HG03469 (cell line): Measurements from ENCODE around the gene TULP4.
"Not testable (repeated sequence)": the region's sequence is repeated elsewhere in the genome, so short reads cannot be mapped to it uniquely, and the experiment has no call there.

Source experiments
- ATAC-seq: cut with Tn5 transposase; IDR thresholded peaks from one replicate; pipeline ENCODE4 v1.9.1; 2021; ENCODE audit warnings: mild to moderate bottlenecking, moderate library complexity, moderate number of reproducible peaks; ENCODE audit not compliant: unreplicated experiment

TULP4 gene

DNA sequence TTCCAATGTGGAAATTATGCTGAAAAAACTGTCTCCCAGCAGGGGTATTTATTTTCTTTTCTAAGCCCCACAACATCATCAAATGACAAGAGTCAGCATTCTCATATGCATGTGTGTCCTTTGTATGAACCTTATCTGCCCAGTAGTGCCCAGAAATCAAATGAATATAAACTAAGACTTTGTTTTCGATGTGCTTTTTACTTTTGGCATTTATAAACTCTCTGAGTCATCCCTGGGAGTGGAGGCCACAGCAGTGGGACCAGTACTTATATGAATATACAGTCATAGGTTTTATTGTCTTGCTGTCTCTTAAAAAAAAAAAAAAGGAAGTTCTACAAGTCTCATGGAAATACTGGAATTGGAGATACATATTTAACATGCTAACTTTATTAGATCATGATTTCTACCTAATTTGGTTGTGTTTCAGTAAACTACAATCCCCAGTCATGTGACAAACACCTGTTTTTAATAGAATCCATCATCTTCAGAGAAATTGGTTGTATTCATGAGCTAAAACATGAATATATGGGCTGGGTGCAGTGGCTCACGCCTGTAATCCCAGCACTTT lies 148.4 kb downstream of the TULP4 start:
- ATAC-seq = no peak

DNA sequence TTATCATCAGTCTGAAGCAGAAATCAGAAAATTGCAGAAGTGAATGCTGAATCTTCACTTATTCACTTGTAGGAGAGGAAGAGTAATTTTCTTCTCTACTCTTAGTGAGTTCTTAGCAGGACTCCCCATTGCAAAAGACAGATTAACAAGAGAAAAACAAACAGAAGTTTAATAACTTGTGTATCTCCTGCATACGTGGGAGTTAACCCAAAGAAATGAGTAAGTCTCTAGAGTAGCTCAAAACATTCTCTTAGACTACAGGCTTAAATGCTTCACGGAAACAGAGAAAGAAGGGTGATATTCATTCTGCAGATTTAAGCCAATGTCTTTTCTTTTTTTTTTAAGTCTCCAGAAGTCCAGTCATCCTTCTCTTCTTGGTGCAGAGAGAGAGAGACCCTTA lies 149.7 kb downstream of the TULP4 start:
- no peak for ATAC-seq

DNA sequence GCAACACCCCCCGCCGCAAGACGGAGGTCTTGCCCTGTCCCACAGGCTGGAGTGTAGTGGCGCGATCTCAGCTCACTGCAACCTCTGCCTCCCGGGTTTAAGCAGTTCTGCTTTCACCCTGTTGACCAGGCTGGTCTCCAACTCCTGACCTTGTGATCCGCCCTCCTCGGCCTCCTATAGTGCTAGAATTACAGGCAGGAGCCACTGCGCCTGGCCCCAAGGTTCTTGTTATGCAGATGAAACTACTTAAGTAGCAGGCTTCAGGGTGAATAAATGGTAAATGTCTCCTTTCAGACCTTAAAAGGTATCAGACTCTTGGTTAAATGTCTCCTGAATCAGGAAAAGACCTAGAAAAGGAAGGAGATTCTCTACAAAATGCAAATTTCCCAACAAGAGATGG lies 152.2 kb downstream of the TULP4 start:
- ATAC-seq = no peak

DNA sequence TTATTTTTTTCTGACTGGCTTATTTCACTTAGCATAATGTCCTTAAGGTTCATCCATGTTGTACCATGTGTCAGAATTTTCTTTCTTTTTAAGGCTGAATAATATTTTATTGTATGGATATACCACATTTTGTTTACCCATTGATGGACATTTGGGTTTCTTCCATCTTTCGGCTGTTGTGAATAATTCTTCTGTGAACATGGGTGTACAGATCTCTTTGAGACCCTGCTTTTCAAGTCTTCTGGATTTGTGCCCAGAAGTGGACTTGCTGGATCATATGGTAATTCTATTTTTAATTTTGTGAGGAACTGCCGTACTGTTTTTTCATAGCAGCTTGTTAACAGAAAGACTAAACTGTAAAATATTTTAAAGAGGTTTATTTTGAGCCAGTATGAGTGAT lies 153.0 kb downstream of the TULP4 start:
- no peak for ATAC-seq

DNA sequence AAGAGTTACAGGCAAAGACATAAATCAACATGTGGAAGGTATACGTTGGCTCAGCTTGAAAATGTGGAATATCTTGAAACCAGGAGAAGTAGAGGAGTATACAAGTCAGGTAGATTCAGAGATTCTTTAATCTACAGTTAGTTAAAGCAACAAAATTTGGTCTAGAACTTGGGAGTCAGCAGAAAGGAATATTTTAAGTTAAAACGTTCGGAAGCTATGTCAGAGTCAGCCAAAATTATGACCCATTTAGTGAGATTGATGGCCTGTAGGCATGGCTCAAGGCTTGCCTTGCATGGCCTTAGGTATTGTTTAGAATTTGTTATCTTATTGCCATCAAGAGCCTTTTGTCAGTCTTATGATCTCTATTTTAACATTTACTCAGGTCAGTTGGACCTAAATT lies 153.5 kb downstream of the TULP4 start:
- no peak for ATAC-seq

DNA sequence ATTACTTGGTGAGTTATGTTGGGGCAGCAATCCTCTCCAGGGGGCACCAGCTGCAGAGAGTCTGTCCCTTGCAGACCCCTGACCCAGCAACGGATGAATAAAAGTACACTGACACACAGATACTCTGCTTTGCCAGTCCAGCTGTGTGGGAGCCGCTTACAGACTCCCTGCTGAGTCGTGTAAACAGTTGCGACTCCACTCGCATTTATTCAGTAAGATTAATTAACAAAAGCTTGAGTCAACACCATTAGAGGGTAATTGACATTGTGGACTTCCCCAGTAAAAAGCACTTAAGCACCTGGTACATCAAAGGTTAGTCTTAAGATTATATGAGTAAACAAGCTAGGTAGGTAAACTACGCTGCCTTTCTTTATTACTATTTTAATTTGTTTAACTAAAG lies 155.7 kb downstream of the TULP4 start:
- no peak for ATAC-seq

DNA sequence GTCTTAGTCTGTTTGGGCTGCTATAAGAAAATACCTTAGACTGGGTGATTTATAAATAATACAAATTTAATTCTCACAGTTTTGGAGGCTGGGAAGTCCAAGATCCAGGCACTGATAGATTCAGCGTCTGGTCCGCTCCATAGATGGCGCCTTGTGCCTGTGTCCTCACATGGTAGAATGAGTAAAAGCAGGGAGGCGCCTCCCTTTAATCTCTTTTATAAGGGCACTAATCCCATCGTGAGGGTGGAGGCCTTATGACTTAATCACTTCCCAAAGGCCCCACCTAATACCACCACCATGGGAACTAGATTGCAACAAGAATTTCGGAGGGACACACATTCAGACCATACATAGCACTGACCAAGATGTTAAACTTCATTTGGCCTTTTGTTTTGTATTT lies 156.4 kb downstream of the TULP4 start:
- no peak for ATAC-seq

DNA sequence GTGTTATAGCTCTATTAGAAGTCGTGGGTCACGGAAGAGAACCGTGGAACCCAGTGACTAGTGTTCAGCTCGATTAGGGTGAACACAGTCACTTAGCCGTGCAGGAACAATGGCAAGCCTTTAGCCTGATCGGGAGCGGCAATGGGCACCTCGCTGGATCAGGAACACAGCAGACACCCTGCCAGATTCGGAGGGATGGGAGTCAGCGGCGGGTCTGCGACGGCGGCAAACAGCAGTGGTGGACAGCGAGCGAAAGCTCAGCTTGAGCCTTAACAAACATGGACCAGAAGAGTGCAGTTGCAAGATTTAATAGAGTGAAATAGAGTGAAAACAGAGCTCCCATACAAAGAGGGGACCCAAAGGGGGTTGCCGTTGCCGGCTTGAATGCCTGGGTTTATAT lies 157.8 kb downstream of the TULP4 start:
- not testable (repeated sequence) for ATAC-seq

DNA sequence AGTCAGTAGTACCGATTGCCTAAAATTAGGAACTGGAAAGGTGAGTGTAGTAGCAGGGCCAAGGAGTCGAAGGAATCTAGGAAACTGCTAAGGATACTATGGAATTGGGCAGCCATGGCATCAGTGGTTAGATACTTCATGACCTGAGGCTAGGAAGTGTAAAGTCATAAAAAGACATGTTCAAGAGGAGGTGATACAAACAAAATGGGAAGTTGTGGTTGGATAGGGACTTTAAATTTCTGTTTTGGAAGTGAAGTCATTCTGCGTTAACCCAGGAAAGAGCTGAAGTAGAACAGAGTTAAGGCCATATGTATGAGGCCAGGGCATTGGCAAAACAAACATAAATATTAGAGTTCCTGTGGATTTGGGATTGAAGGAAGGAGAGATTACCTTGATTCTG lies 159.1 kb downstream of the TULP4 start:
- no peak for ATAC-seq

DNA sequence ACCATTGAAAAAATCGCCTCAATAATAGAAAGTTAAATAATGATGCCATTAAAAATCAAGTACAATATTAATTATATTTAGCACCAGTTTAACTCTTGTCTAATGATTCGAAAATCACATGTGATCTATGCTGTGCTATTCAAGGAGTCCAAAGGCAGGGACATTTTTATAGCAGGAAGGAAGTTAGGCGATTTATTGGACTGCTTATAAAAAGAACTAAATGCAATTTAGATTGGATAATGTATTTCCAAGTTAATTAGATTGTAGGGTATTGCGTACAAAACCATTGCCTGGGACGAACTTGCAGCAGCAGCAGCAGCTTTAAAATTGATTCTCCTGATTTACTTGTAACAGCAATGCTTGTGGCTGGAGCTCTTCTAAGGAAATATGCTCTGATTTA lies 160.2 kb downstream of the TULP4 start:
- no peak for ATAC-seq

DNA sequence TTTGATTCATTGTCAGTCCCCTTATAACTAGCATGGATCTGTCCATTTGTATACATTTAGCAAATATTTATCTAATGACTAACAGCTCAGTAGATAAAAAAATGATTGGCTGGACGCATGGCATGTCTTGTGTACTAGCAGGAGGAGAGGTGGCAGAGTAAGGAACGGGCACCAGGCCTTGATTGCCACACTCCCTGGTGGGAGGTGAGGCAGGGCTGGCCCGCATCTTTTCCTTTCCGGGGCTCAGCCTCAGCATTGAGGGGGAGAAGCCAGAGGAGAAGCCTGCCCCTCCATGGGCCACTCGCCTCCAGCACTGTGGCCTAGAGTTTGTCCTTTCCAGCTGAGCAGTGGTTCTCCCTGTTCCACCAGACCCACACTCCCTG lies 162.7 kb downstream of the TULP4 start:
- no peak for ATAC-seq

DNA sequence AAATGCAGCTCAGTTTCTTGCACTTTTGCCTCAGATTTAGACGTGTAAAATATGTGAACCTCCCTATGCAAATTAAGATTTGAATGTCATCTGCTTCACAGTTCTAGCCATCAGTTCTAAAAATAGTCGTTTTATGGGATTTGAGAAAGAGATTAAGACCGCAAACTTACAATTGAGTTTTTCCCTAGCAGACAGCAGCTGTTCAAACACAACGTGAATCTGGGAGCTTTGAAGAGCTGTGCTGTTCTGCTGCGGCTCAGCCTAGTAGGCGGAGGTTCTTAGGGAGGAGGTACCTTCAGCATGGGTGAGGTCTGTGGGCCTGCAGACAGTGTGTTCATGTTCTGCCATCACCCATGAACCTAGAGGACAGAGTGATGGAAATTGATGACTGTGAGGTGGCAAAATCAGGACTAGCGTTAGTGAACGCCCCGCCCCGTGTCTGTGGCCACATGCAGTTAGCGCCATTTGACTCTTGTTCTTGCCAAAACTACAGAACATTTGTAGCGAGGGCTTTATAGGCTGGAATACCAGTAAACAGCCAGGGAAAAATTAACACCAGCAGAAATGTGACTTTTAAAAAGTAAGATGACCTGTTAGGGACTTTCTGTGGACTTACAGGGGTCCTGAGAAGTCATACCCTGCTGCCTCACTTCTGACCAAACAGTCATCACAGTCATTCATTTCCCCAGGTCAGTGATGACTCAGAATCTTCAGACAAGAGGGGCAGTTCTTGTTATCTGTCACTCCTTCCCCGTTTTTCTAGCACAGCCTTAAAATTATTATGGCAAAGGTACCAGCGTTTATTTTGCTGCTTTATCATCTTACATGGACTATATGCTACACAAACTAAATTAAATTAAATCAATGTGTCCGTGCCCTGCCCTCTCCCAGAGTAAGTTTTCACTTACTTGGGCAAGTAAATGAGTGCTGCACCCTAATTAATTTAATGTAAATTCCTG lies 163.4 kb downstream of the TULP4 start:
- peak; percentile 65 for ATAC-seq

DNA sequence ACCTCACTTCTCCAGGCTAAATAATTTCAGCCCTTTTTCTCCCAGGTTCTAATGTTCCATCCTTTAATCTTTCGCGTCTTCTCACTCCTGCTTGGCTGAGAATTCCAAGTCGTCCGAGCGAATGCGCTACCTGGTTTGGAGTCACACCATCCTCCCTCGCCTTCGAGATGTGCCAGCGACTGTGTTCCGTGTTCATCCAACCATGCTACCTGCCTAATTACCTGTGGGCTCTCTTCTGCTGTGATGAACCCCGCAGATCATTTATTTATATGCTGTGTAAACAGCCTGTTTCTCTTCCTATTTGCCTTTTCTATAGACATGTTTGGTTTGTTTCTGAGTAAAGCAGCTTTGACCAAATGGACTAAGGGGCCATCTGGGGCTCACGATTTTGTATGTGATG lies 164.1 kb downstream of the TULP4 start:
- no peak for ATAC-seq

DNA sequence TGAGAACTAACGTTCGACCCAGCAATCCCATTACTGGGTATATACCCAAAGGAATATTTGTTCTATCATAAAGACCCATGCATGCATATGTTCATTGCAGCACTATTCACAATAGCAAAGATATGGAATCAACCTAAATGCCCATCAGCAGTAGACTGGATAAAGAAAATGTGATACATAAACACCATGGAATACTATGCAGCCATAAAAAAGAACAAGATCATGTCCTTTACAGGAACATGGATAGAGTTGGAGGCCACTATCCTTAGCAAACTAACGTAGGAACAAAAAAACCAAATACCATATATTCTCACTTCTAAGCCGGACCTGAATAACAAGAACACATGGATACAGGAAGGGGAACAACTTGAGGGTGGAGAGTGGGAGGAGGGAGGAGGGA lies 165.5 kb downstream of the TULP4 start:
- not testable (repeated sequence) for ATAC-seq

DNA sequence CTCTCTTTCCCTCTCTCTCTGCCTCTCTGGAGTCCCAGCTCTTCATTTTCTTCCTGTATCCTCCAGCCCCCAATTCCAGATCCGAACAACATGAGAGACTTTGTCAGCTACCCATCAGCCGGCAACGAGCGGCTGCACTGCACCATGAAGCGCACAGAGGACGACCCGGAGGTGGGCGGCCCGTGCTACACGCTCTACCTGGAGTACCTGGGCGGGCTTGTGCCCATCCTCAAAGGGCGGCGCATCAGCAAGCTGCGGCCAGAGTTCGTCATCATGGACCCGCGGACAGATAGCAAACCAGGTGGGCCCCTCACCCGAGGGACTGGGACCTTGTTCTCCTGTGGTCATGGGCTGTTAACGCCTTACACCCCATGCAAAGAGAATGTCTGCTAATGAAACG lies 168.7 kb downstream of the TULP4 start:
- ATAC-seq = no peak

DNA sequence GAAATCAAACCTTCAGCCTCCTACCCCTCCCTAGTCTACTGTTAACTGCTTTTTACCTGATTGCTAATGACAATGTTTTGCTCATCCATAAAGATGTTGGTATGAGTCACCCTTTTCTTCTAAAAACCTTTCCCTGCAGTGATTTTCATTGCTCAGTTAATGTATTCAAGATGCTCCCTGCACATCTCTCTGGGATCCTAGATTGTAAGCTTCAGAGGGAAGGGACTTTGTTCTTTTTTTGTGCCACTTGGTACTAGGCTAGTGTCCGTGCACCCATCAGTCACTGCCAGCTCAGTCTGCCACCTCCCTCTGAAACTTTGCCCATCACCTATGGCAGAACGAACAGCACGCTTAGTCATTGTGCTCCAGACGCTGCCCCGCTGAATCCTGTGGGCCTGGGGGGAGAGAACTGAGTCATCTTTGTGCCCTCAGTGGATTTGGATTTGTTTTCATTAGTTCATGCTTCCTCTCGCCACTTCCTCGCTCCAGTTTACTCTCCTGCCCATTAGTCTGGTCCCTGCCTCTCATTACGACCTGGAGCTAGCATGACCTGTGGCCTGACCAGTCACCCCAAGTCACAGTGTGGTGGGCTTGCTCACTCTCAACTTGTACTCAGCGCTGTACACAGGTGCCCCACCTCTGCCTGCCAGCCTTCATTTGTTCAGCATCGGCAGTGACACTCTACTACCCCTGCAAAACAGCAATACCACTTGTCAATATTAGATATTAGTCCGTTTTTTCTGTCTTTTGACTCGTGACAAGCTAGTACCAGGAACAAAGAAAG lies 169.6 kb downstream of the TULP4 start:
- no peak for ATAC-seq

DNA sequence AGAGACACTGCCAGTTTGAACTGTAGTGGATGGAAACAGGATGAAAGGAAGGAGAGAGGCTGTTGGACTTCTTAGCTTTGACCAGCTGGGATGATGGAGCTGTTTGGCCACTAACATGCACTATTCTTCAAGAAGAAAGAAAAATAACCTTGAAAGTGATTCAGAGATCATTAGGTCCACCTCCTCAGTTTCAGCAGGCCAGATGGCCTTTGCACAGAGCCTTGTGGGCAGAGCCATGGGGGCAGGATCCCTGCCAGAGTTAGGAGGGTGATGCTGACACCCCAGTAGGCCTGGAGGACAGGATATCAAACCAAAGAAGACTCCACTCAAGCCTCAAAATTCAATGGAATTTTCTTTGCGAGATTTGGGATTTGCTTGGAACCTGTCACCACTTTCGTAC lies 173.2 kb downstream of the TULP4 start:
- ATAC-seq = no peak

DNA sequence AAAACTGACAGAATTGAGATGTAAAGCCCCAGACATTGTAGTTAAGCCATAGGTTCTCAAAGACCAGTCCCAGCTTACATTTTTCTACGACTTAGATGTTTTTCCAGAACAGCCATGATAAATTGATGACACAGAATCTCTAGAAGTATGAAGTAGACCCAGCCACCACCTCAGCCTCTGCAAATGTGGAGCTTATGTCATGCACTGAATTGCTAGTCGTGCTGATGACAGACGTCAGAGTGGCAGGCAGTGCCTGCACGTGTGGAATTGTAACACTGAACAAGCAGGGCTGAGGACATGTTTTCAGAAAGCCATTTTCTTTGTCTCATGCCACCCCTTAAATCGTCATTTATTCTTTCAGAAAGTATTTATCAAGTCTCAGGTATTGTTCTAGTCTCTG lies 175.2 kb downstream of the TULP4 start:
- no peak for ATAC-seq

DNA sequence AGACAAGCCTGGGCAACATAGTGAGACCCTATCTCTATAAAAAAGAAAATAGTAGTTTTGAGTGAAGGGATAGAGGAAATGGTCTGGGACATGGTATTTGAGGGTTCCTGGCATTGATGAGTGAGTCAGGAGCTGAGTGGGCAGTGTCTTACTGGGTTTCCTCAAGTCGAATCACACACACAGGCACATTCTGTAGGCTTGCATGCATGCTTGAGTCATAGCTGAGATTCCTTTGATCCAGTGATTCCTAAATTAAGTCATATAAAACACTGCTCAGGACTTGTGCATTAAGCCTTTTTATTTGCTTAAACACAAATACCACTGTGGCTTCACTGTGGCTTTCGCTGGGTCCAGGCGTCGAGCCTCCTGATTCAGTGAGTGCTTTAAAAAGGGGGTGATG lies 175.8 kb downstream of the TULP4 start:
- ATAC-seq = no peak

DNA sequence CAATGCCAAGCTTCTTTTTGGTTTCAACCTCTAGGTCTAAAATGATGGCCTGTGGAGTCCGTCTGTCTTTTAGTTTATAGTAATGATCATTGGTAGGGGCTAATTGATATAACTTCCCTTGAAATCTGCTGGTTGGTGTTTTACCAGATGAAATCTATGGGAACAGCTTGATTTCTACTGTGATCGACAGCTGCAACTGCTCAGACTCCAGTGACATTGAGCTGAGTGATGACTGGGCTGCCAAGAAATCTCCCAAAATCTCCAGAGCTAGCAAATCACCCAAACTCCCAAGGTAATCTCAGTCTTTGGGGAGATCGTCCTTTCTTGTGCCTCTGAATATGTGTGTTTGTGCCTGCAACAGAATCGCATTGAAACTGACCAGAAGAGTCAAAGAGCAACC lies 177.2 kb downstream of the TULP4 start:
- no peak for ATAC-seq

DNA sequence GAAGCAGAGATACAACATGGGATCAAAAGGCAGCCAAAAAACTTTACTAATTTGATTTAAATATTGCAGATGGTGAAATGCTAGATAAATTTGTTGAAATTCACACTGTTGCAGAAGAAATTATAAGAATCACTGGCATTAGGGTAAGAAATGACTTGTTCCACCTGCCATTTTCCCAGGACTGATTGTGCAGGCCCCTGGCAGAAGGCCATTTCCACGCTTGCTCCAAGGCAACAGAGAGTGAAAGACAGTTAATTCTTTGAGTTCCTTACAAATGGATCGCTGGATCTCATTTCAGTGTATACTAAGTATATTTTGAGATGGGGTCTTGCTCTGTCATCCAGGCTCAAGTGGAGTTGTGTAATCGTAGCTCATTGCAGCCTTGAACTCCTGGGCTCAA lies 180.6 kb downstream of the TULP4 start:
- no peak for ATAC-seq

DNA sequence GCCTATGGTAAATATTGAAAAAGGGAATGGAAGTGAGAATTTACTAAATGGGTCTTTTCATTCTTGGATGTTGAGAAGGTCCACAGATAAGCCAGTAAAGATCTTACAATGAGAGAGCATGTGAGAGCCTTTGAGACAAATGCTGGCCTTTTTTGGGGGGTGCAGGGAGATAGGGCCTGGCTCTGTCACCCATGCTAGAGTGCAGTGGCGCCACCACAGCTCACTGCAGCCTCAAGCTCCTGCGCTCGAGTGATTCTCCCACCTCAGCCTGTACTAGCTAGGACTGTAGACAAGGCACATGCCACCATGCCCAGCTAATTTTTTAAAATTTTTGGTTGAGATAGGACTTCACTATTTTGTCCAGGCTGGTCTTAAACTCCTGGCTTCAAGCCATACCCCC lies 184.4 kb downstream of the TULP4 start:
- ATAC-seq = no peak
